Suprapubic skin (tissue), 4 donors: ENCODE data around the gene SMIM3.

Source experiments
- EP300 ChIP-seq: sonication (generic); formaldehyde crosslinking; IDR thresholded peaks from one replicate; pipeline ENCODE4 v1.6.1; 2017; ENCODE audit warnings: antibody characterized with exemption
- POLR2AphosphoS5 ChIP-seq, 3 donors: sonication (generic); formaldehyde crosslinking; IDR thresholded peaks; one replicate each; pipeline ENCODE4 v1.6.1; 2017; ENCODE audit warnings: antibody characterized with exemption in 3 of 3
- TF ChIP-seq, protein P1 (sequence below), 2 donors: fragments of 200-600 bp in 1 of 2; fragments of 450-650 bp in 1 of 2; sonication (generic) in 1 of 2; IDR thresholded peaks; one replicate each; pipeline ENCODE4 v1.5.1; 2016 to 2019; ENCODE audit warnings: antibody characterized with exemption in 2 of 2, mild to moderate bottlenecking in 1 of 2, moderate library complexity in 1 of 2

DNA sequence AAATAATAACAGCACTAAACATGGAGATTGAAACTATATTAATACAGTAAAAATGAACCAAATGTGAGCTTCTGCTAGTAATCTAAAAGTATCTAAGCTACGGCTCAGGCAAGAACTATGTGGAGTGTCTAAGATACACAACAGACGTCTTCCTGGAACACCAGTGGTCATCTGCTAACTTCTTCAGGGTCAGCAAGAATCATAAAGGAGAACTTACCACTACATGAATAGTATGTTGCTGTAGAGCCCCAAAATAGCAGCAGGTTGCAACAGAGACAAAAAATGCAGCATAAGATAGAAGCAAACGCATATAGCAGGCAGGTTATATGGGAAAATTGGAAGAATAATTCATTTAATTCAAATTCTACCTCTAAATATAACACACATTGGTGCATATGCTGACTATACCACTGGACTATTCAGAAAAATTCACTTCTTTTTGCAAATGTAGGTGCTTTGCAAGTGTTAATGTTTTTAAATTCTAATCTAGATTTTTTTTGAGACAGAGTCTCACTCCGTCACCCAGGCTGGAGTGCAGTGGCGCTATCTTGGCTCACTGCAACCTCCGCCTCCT is 46.8 kb upstream of the SMIM3 start:
- TF ChIP-seq, protein P1, sequence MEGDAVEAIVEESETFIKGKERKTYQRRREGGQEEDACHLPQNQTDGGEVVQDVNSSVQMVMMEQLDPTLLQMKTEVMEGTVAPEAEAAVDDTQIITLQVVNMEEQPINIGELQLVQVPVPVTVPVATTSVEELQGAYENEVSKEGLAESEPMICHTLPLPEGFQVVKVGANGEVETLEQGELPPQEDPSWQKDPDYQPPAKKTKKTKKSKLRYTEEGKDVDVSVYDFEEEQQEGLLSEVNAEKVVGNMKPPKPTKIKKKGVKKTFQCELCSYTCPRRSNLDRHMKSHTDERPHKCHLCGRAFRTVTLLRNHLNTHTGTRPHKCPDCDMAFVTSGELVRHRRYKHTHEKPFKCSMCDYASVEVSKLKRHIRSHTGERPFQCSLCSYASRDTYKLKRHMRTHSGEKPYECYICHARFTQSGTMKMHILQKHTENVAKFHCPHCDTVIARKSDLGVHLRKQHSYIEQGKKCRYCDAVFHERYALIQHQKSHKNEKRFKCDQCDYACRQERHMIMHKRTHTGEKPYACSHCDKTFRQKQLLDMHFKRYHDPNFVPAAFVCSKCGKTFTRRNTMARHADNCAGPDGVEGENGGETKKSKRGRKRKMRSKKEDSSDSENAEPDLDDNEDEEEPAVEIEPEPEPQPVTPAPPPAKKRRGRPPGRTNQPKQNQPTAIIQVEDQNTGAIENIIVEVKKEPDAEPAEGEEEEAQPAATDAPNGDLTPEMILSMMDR (IDR thresholded peaks at IDR 0.05) = no peak
- TF ChIP-seq POLR2AphosphoS5 (IDR thresholded peaks at IDR 0.05) (no peak), EP300 (no peak)
